Measurements from ENCODE around the gene ADCY3.
"Not testable (repeated sequence)": the region's sequence is repeated elsewhere in the genome, so short reads cannot be mapped to it uniquely, and the experiment has no call there.

The ADCY3 gene

GRCh38 chr2:24800487-24800886 lies 119.5 kb downstream of the ADCY3 start:
- DNase-seq, result not testable (repeated sequence)

GRCh38 chr2:24797644-24798043 lies 122.4 kb downstream of the ADCY3 start:
- DNase-seq, result no peak

- peak; percentile 42 for DNase-seq
Observed at GRCh38 chr2:24793761-24794435, 126.1 kb downstream of the ADCY3 start.

DNA sequence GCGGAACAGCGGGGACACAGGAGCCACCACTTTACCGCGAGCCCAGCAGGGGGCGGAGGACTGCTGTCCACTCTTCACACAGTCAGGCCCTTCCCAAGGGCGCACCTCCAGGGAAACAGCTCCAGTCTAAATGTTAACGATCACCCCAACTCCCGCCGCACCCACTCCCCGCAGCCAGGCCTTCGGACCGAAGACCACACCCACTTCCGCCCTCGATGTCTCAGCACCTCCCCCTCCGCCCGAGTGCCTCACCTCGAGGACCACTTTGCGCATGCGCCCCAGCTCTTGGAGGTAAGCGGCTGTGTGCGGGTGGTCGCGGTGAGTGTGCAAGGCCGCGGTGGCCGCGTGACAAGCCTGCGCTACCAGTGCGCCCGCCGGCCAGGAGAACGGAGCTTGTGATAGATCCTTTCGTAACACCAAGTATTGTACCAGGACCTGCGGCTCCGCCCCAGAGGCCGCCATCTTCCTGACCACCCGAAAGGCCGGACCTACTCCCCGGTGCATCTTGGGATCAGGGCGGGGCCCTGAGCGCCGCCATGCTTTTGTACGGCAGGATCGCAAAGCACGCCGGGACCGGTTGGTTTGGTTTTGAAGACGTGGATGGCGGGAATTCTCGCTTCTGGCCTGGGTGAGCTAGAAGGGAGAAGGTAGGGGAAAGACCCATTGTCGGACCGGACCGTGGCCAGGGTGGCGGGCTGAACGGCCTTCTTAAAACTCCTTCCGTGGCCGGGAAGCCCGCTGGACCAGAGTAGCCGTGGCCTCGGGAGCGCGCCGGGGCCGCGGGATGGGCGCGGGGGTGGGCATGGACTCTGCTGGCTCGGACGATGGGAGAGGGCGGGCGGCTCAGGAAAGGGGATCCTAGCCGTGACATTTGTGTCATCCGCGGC lies 126.9 kb downstream of the ADCY3 start, which contains the start of the genes CENPO and PTRHD1:
CENPO (plus strand) TSS at position 552 of the 887 bp plus-strand sequence. CDS start 495 bp downstream, outside the sequence.
PTRHD1 (minus strand) TSS at position 518 of the 887 bp plus-strand sequence; CDS start at position 504, 14 bp downstream.
- DNase-seq, result peak; percentile 97

DNA sequence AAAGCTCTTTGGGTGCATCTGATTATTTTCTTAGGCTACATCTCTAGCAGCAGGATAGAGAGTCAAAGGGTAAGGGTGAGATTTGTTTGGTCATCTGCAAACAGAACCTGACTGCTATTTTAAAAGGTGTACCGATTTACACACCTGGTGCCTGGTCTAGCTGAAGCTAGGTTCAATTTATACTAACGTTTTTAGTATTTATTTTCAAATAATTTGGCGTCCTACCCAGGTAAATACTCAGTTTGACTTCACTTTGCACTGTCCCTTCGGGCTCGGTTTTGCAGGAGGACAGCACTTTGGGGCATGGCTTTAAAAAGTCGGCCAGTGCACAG lies 127.5 kb downstream of the ADCY3 start:
- no peak for DNase-seq

- DNase-seq, result no peak
Observed at GRCh38 chr2:24791452-24791851, 128.6 kb downstream of the ADCY3 start.

DNA sequence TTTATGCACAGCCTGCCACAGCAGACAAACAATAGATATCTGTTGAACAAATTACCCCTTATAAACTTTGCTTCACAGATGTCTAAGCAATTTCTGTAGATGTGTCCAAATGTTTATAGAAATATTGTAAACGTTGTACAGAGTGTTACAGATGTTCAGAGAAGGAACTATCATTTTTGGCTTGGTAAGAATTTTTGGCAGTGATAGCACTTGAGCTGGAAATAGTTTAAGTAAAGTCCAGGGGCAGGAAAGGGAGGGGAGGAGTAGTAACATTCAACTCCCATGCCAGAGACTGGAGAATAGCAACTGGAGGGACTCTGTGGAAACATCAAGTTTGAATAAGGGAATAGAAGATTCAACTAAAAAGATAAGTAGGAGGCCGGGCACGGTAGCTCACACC lies 131.2 kb downstream of the ADCY3 start:
- DNase-seq, result no peak

DNA sequence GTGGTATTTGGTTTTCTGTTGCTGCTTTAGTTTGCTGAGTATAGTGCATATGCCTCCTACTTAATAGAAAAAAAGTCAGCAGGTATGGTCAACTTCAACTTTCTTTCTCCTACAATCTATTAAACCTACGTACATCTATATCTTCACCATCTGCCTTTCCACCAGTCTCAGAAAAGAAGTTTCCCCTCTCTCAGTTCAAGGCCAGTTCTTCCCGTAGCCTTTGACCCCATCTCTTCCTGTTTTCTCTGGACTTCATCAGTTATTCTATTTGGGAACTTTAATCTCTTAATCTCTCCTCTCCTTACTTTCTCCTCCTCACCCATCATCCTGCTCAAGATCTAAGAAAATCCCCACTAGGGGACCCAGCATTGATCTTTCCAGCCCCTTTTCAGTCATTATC lies 132.5 kb downstream of the ADCY3 start:
- DNase-seq, result no peak

GRCh38 chr2:24785671-24786321 lies 134.2 kb downstream of the ADCY3 start:
- peak; percentile 2 for DNase-seq

DNA sequence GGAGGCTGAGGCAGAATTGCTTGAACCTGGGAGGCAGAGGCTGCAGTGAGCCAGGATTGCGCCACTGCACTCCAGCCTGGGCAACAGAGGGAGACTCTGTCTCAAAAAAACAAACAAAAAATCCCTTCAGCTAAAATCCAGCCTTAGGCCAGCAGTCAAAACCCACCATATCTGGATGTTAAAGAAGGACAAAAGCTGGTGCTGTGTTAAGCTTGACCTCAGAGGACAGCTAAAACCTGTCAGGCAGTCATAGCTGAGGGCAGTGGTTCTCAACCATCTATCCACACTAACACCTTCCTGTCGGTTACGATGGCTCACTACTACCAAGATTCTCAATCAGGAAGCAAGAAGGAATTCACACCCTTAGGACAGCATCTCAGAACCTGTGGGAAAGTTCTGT lies 136.4 kb downstream of the ADCY3 start:
- no peak for DNase-seq

GRCh38 chr2:24779116-24779515 lies 140.9 kb downstream of the ADCY3 start:
- no peak for DNase-seq

DNA sequence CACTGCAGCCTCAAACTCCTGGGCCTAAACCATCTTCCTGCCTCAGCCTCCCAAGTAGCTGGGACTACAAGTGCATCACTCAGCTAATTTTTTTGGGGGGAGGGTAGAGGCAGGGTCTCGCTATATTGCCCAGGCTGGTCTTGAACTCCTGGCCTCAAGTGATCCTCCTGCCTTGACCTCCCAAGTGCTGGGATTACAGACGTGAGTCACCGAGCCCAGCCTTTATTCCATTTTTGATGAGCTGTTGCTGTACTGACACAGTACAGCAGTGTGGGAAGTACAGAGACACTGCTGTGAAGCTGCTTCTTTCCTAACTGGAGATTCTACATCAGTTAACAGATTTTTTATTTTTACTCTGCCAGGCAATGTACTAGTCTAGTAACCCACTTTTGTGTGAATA lies 145.7 kb downstream of the ADCY3 start:
- no peak for DNase-seq

GRCh38 chr2:24771764-24772586 lies 148.1 kb downstream of the ADCY3 start:
- DNase-seq, result no peak

GRCh38 chr2:24771061-24771460 lies 149.0 kb downstream of the ADCY3 start:
- DNase-seq, result no peak
